Smooth muscle cell (in vitro differentiated cells): ENCODE data around the gene SLC25A5. TPM values are rescaled to one million over a fixed set of nuclear protein-coding genes. Genes with fewer than 3 reads are reported as not detected.

Experiments used
- DNase-seq: peaks from one replicate; lab custom pipeline; 2025; ENCODE audit not compliant: unreplicated experiment; lab: John Stamatoyannopoulos, UW
- H2AFZ ChIP-seq: fragments of 200-600 bp; sonication (generic); 2 replicates; pipeline ENCODE4 v1.6.0; 2016; ENCODE audit warnings: antibody characterized with exemption, low read depth, mild to moderate bottlenecking
- H3F3A ChIP-seq: fragments of 200-600 bp; sonication (generic); 2 replicates; pipeline ENCODE4 v1.6.0; 2017; ENCODE audit warnings: antibody characterized with exemption, low read depth
- H3K27ac ChIP-seq: fragments of 200-600 bp; sonication (generic); 2 replicates; pipeline ENCODE4 v1.5.1; 2016; ENCODE audit warnings: low read depth, mild to moderate bottlenecking
- H3K27me3 ChIP-seq: fragments of 200-600 bp; sonication (generic); 2 replicates; pipeline ENCODE4 v1.6.1; 2016; ENCODE audit warnings: low read depth, mild to moderate bottlenecking
- H3K36me3 ChIP-seq: fragments of 200-600 bp; sonication (generic); 2 replicates; pipeline ENCODE4 v1.5.1; 2016; ENCODE audit warnings: low read depth
- H3K4me1 ChIP-seq: fragments of 200-600 bp; sonication (generic); 2 replicates; pipeline ENCODE4 v1.5.1; 2016; ENCODE audit warnings: low read depth
- H3K4me2 ChIP-seq: fragments of 200-600 bp; sonication (generic); 2 replicates; pipeline ENCODE4 v1.6.0; 2016; ENCODE audit warnings: mild to moderate bottlenecking
- H3K4me3 ChIP-seq: fragments of 200-600 bp; sonication (generic); 2 replicates; pipeline ENCODE4 v1.5.1; 2016; ENCODE audit warnings: mild to moderate bottlenecking
- H3K79me2 ChIP-seq: fragments of 200-600 bp; sonication (generic); 2 replicates; pipeline ENCODE4 v1.6.0; 2016; ENCODE audit warnings: low read depth, mild to moderate bottlenecking
- H3K9ac ChIP-seq: fragments of 200-600 bp; sonication (generic); 2 replicates; pipeline ENCODE4 v1.6.0; 2016; ENCODE audit warnings: low read depth
- H3K9me3 ChIP-seq: fragments of 200-600 bp; sonication (generic); replicated peaks from 2 replicates; pipeline ENCODE4 v1.5.1; 2016; ENCODE audit warnings: low read depth
- H4K20me1 ChIP-seq: fragments of 200-600 bp; sonication (generic); 2 replicates; pipeline ENCODE4 v1.6.0; 2016; ENCODE audit warnings: low read depth
- CTCF ChIP-seq: fragments of 200-600 bp; sonication (generic); IDR thresholded peaks from 2 replicates; pipeline ENCODE4 v1.5.1; 2017; ENCODE audit warnings: borderline replicate concordance, mild to moderate bottlenecking, antibody characterized with exemption; ENCODE audit not compliant: insufficient read depth, poor library complexity, severe bottlenecking
- WGBS: methylation state at CpG from one replicate; pipeline ENCODE4 v1.1.7; 2016; ENCODE audit warnings: low lambda C conversion rate; 5-methylcytosine and 5-hydroxymethylcytosine counted together
- polyA plus RNA-seq: library from polyadenylated mRNA; unstranded; fragments of >200 nt; fragmentation: Nextera tagmentation; extraction: Ambion mirVana; gene quantifications from 2 replicates; pipeline ENCODE4 v1.2.1, GENCODE V29; 2016
- total RNA-seq: library from RNA; depleted of rRNA; stranded (reverse); fragments of >200 nt; gene quantifications from 2 replicates; pipeline ENCODE4 v1.2.3, GENCODE V29; 2014

The SLC25A5 gene
- total and polyA plus RNA-seq, 2 experiments from 2014 or later = 112 to 155 TPM

DNA sequence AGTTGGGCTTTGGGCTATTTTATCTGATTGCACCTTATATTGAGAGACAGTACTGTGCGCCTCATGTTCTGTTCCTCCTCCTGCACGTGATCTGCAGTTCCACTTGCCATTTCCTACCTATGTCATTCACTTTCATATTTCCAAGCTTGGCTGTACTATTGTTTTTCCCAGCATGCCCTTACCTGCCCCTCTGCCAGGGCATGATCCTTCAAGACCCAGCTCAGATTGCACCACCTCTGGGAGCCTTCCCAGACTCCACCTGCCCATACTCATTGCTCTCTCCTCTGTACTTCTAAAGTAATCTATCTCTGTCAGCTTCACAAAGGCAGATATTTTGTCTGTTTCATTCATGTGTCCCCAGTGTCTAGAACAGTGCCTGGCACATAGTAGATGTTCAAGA lies 11.6 kb downstream of the SLC25A5 start:
- no peak for DNase-seq
- Histone ChIP-seq H3K27me3 (no peaks in the 10 kb centered on the region), H3K4me2 (no peak overlapping the region), H3F3A (no peaks in the 10 kb centered on the region), H3K4me3 (no peak overlapping the region), H3K36me3 (no peaks in the 10 kb centered on the region), H3K9ac (no peak overlapping the region), H3K4me1 (no peaks in the 10 kb centered on the region), H4K20me1 (no peaks in the 10 kb centered on the region), H2AFZ (no peak overlapping the region), H3K79me2 (no peaks in the 10 kb centered on the region), H3K9me3 (no peaks in the 10 kb centered on the region), H3K27ac (no peak overlapping the region)
- WGBS = 81% methylated on average over 2 of the region's 2 CpGs
- no peak for TF ChIP-seq CTCF

- no peaks in the 10 kb centered on the region for H3K27me3 ChIP-seq
- no peak overlapping the region for H3K27ac ChIP-seq
- no peaks in the 10 kb centered on the region for H3K79me2 ChIP-seq
- H3K4me1 ChIP-seq = no peaks in the 10 kb centered on the region
- no peak for DNase-seq
- H2AFZ ChIP-seq = no peak overlapping the region
- no peak for TF ChIP-seq CTCF
- H3K4me2 ChIP-seq = no peak overlapping the region
- no peak overlapping the region for H3K9ac ChIP-seq
- H3K4me3 ChIP-seq = no peak overlapping the region
- no peaks in the 10 kb centered on the region for H3K9me3 ChIP-seq
- H4K20me1 ChIP-seq = no peaks in the 10 kb centered on the region
- 87% methylated on average over 4 of the region's 4 CpGs for WGBS
- H3K36me3 ChIP-seq = no peaks in the 10 kb centered on the region
- no peaks in the 10 kb centered on the region for H3F3A ChIP-seq
These were observed 13.1 kb downstream of the SLC25A5 start for GRCh38 chrX:119481323-119481801.

DNA sequence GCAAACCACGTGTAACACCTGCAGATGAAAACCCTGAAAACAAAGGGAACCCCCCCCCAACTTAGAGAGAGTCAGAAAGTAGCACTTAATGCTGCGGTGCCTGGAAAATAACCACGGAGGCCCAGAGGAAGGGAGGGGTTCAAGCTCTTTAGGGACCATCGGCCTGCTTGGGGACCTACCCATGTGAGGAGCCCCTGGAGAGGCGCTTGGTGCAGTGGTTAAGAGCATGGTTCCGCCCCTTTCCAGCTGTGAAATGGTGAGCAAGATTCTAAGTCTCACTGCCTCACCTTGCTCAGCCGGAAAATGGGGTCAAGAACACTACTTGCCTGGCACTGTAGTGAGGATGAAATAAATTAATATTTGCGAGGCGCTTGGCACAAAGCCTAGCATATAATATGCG lies 13.8 kb downstream of the SLC25A5 start:
- Histone ChIP-seq H3K79me2 (no peaks in the 10 kb centered on the region), H3K27me3 (no peaks in the 10 kb centered on the region), H4K20me1 (no peaks in the 10 kb centered on the region), H3K36me3 (no peaks in the 10 kb centered on the region), H3K4me2 (peak overlapping the region; percentile 82), H3K4me1 (no peaks in the 10 kb centered on the region), H3K9ac (no peak overlapping the region), H3F3A (no peaks in the 10 kb centered on the region), H3K4me3 (peak overlapping the region; percentile 40), H3K9me3 (no peaks in the 10 kb centered on the region), H2AFZ (peak overlapping the region; percentile 15), H3K27ac (no peak overlapping the region)
- WGBS = 70% methylated on average over 10 of the region's 10 CpGs
- no peak for TF ChIP-seq CTCF
- no peak for DNase-seq
